Measurements from ENCODE around the gene SCRN2.

Gene SCRN2

DNA sequence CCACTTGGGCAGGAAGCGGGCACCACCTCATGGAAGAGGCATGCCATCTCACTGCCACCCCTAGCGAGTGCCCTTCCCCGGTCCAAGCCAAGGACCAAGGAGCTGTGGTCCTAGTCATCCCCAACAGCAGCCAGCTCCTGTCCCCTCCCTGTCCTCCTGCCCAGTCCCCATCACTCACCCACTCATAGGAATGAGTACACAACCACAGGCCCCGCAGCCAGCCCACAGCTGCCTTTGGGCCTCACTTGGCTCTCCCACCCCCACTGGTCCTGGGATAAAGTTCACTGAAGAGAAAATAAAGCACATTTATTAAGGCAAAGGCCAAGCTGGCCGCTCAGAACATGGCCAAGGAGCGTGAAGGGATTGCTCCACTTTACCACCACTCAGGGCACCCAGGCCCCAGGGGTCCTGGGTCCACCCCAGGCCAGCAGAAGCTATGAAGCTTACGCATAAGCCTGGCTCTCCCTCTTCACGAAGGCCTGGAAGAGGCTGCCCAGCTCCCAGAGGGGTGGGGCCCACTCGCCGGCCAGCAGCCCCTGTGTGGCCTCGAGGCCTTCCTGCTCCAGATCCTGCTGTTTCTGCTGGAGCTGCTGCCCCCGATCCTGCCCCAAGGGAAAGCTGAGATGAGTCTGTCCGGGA lies 3.6 kb downstream of the SCRN2 start:
- H3K4me1 ChIP-seq (ENCODE audit: control insufficient read depth in 2 of 2, insufficient read depth in 2 of 2, low read length in 2 of 2), result peaks cover 20% of the 10 kb centered on the region in 2 donors
- H3K36me3 ChIP-seq (ENCODE audit: control insufficient read depth in 2 of 2, insufficient read depth in 2 of 2, low read length in 2 of 2), result peaks cover 12 to 17% of the 10 kb centered on the region in 2 donors
- H3K9ac ChIP-seq (ENCODE audit: low read depth in 1 of 2, low read length in 2 of 2), result no peak overlapping the region
- no peak overlapping the region for H3K27ac ChIP-seq (ENCODE audit: low read depth in 2 of 2, low read length in 2 of 2)
- no peaks in the 10 kb centered on the region for H3K27me3 ChIP-seq (ENCODE audit: control insufficient read depth in 2 of 2, insufficient read depth in 2 of 2, low read length in 2 of 2)
- H3K9me3 ChIP-seq (ENCODE audit: control insufficient read depth in 2 of 2, low read length in 2 of 2), result no peaks in the 10 kb centered on the region
- H3K4me3 ChIP-seq (ENCODE audit: low read length in 2 of 2), result no peak overlapping the region

DNA sequence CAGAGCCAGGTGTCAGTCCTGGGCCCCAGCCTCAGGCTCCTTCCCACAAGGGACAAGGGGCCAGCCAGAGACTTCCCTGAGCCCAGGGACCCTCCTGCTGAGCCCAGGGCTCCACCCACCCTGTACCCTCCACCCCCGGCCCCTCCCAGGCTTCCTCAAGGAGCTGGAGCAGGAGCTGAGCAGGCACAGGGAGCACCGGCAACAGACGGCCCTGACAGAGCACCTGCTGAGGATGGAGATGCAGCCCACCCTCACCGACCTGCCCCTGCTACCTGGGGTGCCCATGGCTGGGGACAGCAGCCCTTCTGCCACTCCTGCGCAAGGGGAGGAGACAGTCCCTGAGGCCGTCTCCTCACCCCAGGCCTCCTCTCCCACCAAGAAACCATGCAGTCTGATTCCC lies 4.5 kb downstream of the SCRN2 start:
- no peaks in the 10 kb centered on the region for H3K27me3 ChIP-seq (ENCODE audit: control insufficient read depth in 2 of 2, insufficient read depth in 2 of 2, low read length in 2 of 2)
- no peak overlapping the region for H3K9ac ChIP-seq (ENCODE audit: low read depth in 1 of 2, low read length in 2 of 2)
- peaks cover 17 to 19% of the 10 kb centered on the region in 2 donors for H3K4me1 ChIP-seq (ENCODE audit: control insufficient read depth in 2 of 2, insufficient read depth in 2 of 2, low read length in 2 of 2)
- no peak overlapping the region for H3K27ac ChIP-seq (ENCODE audit: low read depth in 2 of 2, low read length in 2 of 2)
- H3K36me3 ChIP-seq (ENCODE audit: control insufficient read depth in 2 of 2, insufficient read depth in 2 of 2, low read length in 2 of 2), result peaks cover 12 to 17% of the 10 kb centered on the region in 2 donors
- H3K9me3 ChIP-seq (ENCODE audit: control insufficient read depth in 2 of 2, low read length in 2 of 2), result no peaks in the 10 kb centered on the region
- no peak overlapping the region for H3K4me3 ChIP-seq (ENCODE audit: low read length in 2 of 2)

DNA sequence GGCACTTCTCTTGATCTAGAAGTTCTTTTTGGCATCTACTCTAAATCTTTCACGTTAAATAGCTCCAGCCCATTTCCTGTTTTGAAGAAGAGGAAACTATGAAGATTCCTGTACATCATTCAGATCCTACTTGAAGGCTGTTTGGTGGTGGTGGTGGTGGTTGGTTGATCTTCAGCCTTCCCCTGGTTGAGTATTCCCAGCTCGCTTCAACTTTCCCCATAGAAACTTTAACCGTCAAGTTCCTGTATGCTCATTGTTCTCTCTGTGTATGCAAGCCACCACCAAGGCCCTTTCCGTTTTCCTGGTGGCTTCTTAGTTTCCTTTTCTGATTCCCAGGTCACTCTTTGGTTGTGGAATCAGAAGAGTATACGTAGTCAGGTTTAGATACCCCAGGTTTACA lies 6.3 kb downstream of the SCRN2 start:
- H3K4me3 ChIP-seq (ENCODE audit: low read length in 2 of 2), result no peak overlapping the region
- no peaks in the 10 kb centered on the region for H3K9me3 ChIP-seq (ENCODE audit: control insufficient read depth in 2 of 2, low read length in 2 of 2)
- H3K4me1 ChIP-seq (ENCODE audit: control insufficient read depth in 2 of 2, insufficient read depth in 2 of 2, low read length in 2 of 2), result peaks cover 15 to 17% of the 10 kb centered on the region in 2 donors
- no peak overlapping the region for H3K9ac ChIP-seq (ENCODE audit: low read depth in 1 of 2, low read length in 2 of 2)
- H3K27ac ChIP-seq (ENCODE audit: low read depth in 2 of 2, low read length in 2 of 2), result no peak overlapping the region
- H3K36me3 ChIP-seq (ENCODE audit: control insufficient read depth in 2 of 2, insufficient read depth in 2 of 2, low read length in 2 of 2), result peaks cover 12 to 17% of the 10 kb centered on the region in 2 donors
- H3K27me3 ChIP-seq (ENCODE audit: control insufficient read depth in 2 of 2, insufficient read depth in 2 of 2, low read length in 2 of 2), result no peaks in the 10 kb centered on the region

DNA sequence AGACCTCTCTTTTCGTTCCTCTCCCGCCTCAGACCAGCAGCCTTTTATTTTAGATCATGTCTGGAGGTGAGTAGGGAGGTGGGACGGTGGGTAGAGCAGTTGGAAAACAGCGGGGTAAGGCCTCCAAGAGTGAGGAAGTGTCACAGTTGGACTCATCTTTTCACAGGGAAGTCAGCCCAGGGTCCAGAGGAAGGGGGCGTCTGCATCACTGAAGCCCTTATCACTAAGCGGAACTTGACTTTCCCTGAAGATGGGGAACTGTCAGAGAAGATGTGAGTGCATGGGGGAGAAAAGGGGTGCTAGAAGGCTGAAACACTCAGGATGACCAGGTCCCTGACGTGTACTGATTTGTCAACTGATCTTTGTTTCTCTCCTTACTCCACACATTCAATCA lies 9.1 kb downstream of the SCRN2 start:
- peak overlapping the region in 1 of 2 donors; percentile 43 for H3K27ac ChIP-seq (ENCODE audit: low read depth in 2 of 2, low read length in 2 of 2)
- no peaks in the 10 kb centered on the region for H3K9me3 ChIP-seq (ENCODE audit: control insufficient read depth in 2 of 2, low read length in 2 of 2)
- H3K27me3 ChIP-seq (ENCODE audit: control insufficient read depth in 2 of 2, insufficient read depth in 2 of 2, low read length in 2 of 2), result no peaks in the 10 kb centered on the region
- peaks cover 15 to 17% of the 10 kb centered on the region in 2 donors for H3K4me1 ChIP-seq (ENCODE audit: control insufficient read depth in 2 of 2, insufficient read depth in 2 of 2, low read length in 2 of 2)
- H3K9ac ChIP-seq (ENCODE audit: low read depth in 1 of 2, low read length in 2 of 2), result peak overlapping the region; percentile 49 to 90
- peak overlapping the region; percentile 93 to 96 for H3K4me3 ChIP-seq (ENCODE audit: low read length in 2 of 2)
- peaks cover 15 to 24% of the 10 kb centered on the region in 2 donors for H3K36me3 ChIP-seq (ENCODE audit: control insufficient read depth in 2 of 2, insufficient read depth in 2 of 2, low read length in 2 of 2)

DNA sequence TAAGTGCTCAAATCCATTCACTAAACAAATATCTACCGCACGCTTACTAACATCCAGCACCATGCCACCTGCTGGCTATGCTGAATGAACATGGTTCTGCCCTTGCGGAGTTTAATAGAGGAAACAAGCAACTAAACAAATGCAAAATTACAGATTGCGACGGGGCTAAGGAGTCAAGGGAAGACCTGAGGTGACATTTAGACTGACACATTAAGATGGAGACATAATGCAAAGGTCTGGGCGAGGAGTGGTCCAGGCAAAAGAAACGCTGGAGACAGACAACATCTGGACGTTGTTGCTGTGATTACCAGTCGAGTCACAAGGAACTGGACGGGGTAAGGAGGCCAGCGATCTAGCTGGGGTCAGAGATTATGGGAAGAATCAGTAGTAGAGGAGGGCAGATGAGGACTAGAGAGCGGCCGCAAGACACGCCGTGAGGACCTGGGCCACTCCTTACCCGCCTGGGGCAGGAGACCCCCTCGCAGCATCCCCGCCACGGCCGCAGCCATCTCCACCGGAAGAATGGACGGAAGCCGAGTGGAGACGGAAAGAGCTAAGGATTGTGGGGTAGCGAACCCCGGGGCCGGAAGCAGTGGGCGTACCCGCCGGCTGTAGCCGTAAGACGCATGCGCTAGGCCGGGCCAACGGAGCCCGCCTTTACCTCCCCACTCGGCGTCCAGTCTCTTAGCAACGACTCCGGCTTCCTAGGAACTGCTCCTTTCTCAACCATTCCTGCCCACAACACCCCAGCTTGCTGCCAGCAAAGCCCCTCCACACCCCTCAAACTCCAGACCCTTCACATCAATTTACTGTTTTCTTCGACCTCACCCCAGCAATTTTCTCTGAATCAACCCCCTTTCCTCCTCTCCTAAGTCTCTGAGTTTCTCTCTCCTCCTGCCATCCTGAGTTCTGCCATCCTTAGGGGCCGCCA lies 9.8 kb downstream of the SCRN2 start, which contains the start of the genes LRRC46 and MRPL10:
Gene LRRC46 (plus strand): TSS at position 668 of the 931 bp plus-strand sequence. CDS start 320 bp downstream, outside the sequence.
Gene MRPL10 (minus strand): TSS at position 539 of the 931 bp plus-strand sequence. CDS start 30 bp downstream, at position 509.
- Histone ChIP-seq H3K9me3 (ENCODE audit: control insufficient read depth in 2 of 2, low read length in 2 of 2) (no peaks in the 10 kb centered on the region), H3K4me1 (ENCODE audit: control insufficient read depth in 2 of 2, insufficient read depth in 2 of 2, low read length in 2 of 2) (peaks cover 15 to 17% of the 10 kb centered on the region in 2 donors), H3K4me3 (ENCODE audit: low read length in 2 of 2) (peak within 1 kb of the TSS; percentile 93 to 96), H3K27ac (ENCODE audit: low read depth in 2 of 2, low read length in 2 of 2) (peak within 1 kb of the TSS; percentile 81 to 83), H3K9ac (ENCODE audit: low read depth in 1 of 2, low read length in 2 of 2) (peak within 1 kb of the TSS; percentile 79 to 90), H3K36me3 (ENCODE audit: control insufficient read depth in 2 of 2, insufficient read depth in 2 of 2, low read length in 2 of 2) (peaks cover 20 to 27% of the 10 kb centered on the region in 2 donors), H3K27me3 (ENCODE audit: control insufficient read depth in 2 of 2, insufficient read depth in 2 of 2, low read length in 2 of 2) (no peaks in the 10 kb centered on the region)

DNA sequence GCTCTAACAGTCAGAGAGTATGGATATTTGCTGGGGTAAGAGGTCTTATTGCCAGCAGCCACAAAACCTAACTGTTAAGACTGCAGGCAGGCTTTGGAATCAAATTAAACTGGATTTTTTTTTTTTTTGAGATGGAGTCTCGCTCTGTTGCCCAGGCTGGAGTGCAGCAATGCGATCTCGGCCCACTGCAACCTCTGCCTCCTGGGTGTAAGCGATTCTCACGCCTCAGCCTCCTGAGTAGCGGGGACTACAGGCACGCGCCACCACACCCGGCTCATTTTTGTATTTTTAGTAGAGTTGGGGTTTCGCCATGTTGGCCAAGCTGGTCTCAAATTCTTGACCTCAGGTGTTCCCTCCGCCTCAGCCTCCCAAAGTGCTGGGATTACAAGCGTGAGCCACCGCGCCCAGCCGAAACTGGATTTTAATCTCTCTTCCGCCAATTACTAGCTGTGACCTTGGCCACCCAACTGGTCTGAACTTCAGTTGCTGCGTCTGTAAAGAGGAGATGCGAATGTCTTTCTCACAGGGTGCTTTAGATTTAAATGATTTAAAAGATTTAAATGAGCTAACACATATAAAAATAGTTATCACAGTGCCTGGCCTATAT lies 10.6 kb downstream of the SCRN2 start:
- peak overlapping the region; percentile 81 to 83 for H3K27ac ChIP-seq (ENCODE audit: low read depth in 2 of 2, low read length in 2 of 2)
- H3K9ac ChIP-seq (ENCODE audit: low read depth in 1 of 2, low read length in 2 of 2), result peak overlapping the region; percentile 79 to 90
- H3K4me3 ChIP-seq (ENCODE audit: low read length in 2 of 2), result peak overlapping the region; percentile 93 to 96
- peaks cover 15 to 17% of the 10 kb centered on the region in 2 donors for H3K4me1 ChIP-seq (ENCODE audit: control insufficient read depth in 2 of 2, insufficient read depth in 2 of 2, low read length in 2 of 2)
- no peaks in the 10 kb centered on the region for H3K9me3 ChIP-seq (ENCODE audit: control insufficient read depth in 2 of 2, low read length in 2 of 2)
- peaks cover 19 to 24% of the 10 kb centered on the region in 2 donors for H3K36me3 ChIP-seq (ENCODE audit: control insufficient read depth in 2 of 2, insufficient read depth in 2 of 2, low read length in 2 of 2)
- H3K27me3 ChIP-seq (ENCODE audit: control insufficient read depth in 2 of 2, insufficient read depth in 2 of 2, low read length in 2 of 2), result no peaks in the 10 kb centered on the region

DNA sequence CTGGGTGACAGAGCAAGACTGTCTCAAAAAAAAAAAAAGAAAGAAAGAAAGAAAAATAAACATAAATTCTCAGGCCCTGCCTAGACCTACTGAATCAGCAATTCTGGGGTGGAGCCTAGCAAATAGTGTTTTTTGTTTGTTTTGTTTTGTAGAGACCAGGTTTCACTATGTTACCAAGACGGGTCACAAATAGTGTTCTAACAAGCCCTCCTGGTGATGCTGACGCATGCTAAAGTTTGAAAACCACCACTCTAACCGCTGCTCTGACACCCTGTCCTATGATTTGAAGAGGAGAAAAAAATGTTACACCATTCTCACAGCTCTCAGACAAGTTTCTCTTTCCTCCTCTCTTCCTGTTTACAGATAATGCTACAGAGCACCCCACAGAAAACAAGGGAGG lies 11.2 kb downstream of the SCRN2 start:
- H3K9me3 ChIP-seq (ENCODE audit: control insufficient read depth in 2 of 2, low read length in 2 of 2), result no peaks in the 10 kb centered on the region
- H3K9ac ChIP-seq (ENCODE audit: low read depth in 1 of 2, low read length in 2 of 2), result no peak overlapping the region
- peaks cover 23 to 28% of the 10 kb centered on the region in 2 donors for H3K36me3 ChIP-seq (ENCODE audit: control insufficient read depth in 2 of 2, insufficient read depth in 2 of 2, low read length in 2 of 2)
- peaks cover 15 to 17% of the 10 kb centered on the region in 2 donors for H3K4me1 ChIP-seq (ENCODE audit: control insufficient read depth in 2 of 2, insufficient read depth in 2 of 2, low read length in 2 of 2)
- peak overlapping the region in 1 of 2 donors; percentile 93 for H3K4me3 ChIP-seq (ENCODE audit: low read length in 2 of 2)
- H3K27ac ChIP-seq (ENCODE audit: low read depth in 2 of 2, low read length in 2 of 2), result peak overlapping the region in 1 of 2 donors; percentile 81
- H3K27me3 ChIP-seq (ENCODE audit: control insufficient read depth in 2 of 2, insufficient read depth in 2 of 2, low read length in 2 of 2), result no peaks in the 10 kb centered on the region

DNA sequence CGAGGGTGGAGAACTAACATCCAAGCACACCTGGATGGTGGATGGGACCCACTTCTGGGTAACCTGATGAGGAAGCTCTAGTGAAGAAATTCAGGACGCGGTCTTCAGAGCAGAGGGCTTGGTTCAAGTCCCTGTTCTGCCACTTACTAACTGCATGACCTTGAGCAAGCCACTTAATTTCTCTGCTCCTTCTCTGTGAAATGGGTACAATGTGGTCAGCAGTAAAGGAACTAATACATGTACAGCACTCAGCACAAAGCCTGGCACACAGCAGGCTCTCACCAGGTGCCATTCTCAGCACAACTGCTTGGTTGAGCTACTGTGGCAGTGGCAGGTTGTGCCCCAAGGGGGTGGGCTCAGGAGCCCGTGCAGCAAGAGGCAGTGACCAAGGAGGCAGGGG lies 17.6 kb downstream of the SCRN2 start:
- H3K9me3 ChIP-seq (ENCODE audit: control insufficient read depth in 2 of 2, low read length in 2 of 2), result no peaks in the 10 kb centered on the region
- H3K27ac ChIP-seq (ENCODE audit: low read depth in 2 of 2, low read length in 2 of 2), result no peak overlapping the region
- H3K4me3 ChIP-seq (ENCODE audit: low read length in 2 of 2), result no peak overlapping the region
- H3K27me3 ChIP-seq (ENCODE audit: control insufficient read depth in 2 of 2, insufficient read depth in 2 of 2, low read length in 2 of 2), result no peaks in the 10 kb centered on the region
- peaks cover 43 to 47% of the 10 kb centered on the region in 2 donors for H3K36me3 ChIP-seq (ENCODE audit: control insufficient read depth in 2 of 2, insufficient read depth in 2 of 2, low read length in 2 of 2)
- peaks cover 25 to 27% of the 10 kb centered on the region in 2 donors for H3K4me1 ChIP-seq (ENCODE audit: control insufficient read depth in 2 of 2, insufficient read depth in 2 of 2, low read length in 2 of 2)
- no peak overlapping the region for H3K9ac ChIP-seq (ENCODE audit: low read depth in 1 of 2, low read length in 2 of 2)

DNA sequence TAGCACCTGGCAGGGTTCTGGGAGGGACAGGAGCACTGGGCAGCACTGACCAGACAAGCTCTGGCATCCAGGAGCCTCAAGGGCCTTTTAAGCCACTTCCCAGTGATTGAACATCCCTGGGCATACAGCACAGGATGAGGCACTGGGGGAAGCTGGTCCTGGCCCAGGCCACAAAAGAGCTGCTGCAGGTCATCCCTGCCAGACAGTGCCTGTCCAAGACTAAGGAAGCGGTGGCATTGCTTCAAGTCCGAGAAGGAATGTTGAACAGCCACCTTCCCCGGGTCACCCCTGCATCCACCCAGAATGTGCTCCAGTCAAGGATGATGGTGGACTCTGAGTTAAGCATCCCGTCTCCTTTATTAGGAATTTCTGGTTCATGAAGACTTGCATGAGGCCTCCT lies 18.3 kb downstream of the SCRN2 start:
- H3K9me3 ChIP-seq (ENCODE audit: control insufficient read depth in 2 of 2, low read length in 2 of 2), result no peaks in the 10 kb centered on the region
- H3K27ac ChIP-seq (ENCODE audit: low read depth in 2 of 2, low read length in 2 of 2), result no peak overlapping the region
- H3K27me3 ChIP-seq (ENCODE audit: control insufficient read depth in 2 of 2, insufficient read depth in 2 of 2, low read length in 2 of 2), result no peaks in the 10 kb centered on the region
- H3K4me3 ChIP-seq (ENCODE audit: low read length in 2 of 2), result no peak overlapping the region
- H3K9ac ChIP-seq (ENCODE audit: low read depth in 1 of 2, low read length in 2 of 2), result no peak overlapping the region
- peaks cover 47 to 50% of the 10 kb centered on the region in 2 donors for H3K36me3 ChIP-seq (ENCODE audit: control insufficient read depth in 2 of 2, insufficient read depth in 2 of 2, low read length in 2 of 2)
- peaks cover 25 to 27% of the 10 kb centered on the region in 2 donors for H3K4me1 ChIP-seq (ENCODE audit: control insufficient read depth in 2 of 2, insufficient read depth in 2 of 2, low read length in 2 of 2)
